Right ventricle myocardium inferior (tissue), 1 donor: ENCODE results near the gene LDLRAD4. TPM values are rescaled to one million over a fixed set of nuclear protein-coding genes. Genes with fewer than 3 reads are reported as not detected.

Source experiments
- ATAC-seq: fragments of 200-7000 bp; cut with Tn5 transposase; one replicate; pipeline ENCODE4 v1.9.1; 2020; ENCODE audit warnings: mild to moderate bottlenecking, moderate library complexity
- DNase-seq: peaks from one replicate; pipeline ENCODE4 v3.0.0; 2021; ENCODE audit errors: missing footprints
- intact Hi-C: fragments of 100-400 bp; cut with DNase I; formaldehyde crosslinking; loops from one replicate; pipeline ENCODE4 v1.11.0; 2022
- total RNA-seq: library from RNA; stranded (reverse); fragmentation: NEBNext Ultra II Directional; extraction: Animal tissue kit (Norgen Biotek cat#: 25700); gene quantifications from one replicate; pipeline ENCODE4 v1.2.1, GENCODE V29; 2021
- donor health status: DM: no; HTN: yes; CAD: no; lungs with severe emphysema.

The LDLRAD4 gene
- total RNA-seq, 1 donor from 2014 or later: 29.6 TPM

GRCh38 chr18:13618760-13619438, 400.3 kb downstream of the LDLRAD4 start:
- DNase-seq (no peak), ATAC-seq (no peak)
- intact Hi-C loops: loop anchor here (5.0 kb wide), 1 partner anchor 402 kb away; the partner anchor contains the start of gene LDLRAD4

GRCh38 chr18:13619505-13620205, 401.1 kb downstream of the LDLRAD4 start:
- ATAC-seq (no peak), DNase-seq (peak; percentile 54)
- intact Hi-C loops: loop anchor here (5.0 kb wide), 1 partner anchor 402 kb away; the partner anchor contains the start of gene LDLRAD4

- intact Hi-C loops: no loop called here
- peak; percentile 52 for DNase-seq
Measured at GRCh38 chr18:13620206-13620672, 401.7 kb downstream of the LDLRAD4 start.

GRCh38 chr18:13620818-13621445, 402.4 kb downstream of the LDLRAD4 start:
- DNase-seq: no peak
- intact Hi-C loops: no loop called here
- ATAC-seq: no peak

More at GRCh38 chr18:13620206-13620672, 401.7 kb downstream of the LDLRAD4 start:
- ATAC-seq: no peak

GRCh38 chr18:13621446-13621849, 402.9 kb downstream of the LDLRAD4 start:
- ATAC-seq: no peak
- peak; percentile 60 for DNase-seq
- intact Hi-C loops: no loop called here

- ATAC-seq (no peak), DNase-seq (peak; percentile 59)
- intact Hi-C loops: no loop called here
Measured at GRCh38 chr18:13621886-13622619, 403.5 kb downstream of the LDLRAD4 start.

- intact Hi-C loops: no loop called here
- DNase-seq: no peak
- no peak for ATAC-seq
Measured at GRCh38 chr18:13622751-13623150, 404.2 kb downstream of the LDLRAD4 start.

GRCh38 chr18:13623348-13623747, 404.8 kb downstream of the LDLRAD4 start:
- ATAC-seq: no peak
- intact Hi-C loops: no loop called here
- peak; percentile 63 for DNase-seq

GRCh38 chr18:13623871-13624270, 405.3 kb downstream of the LDLRAD4 start:
- intact Hi-C loops: no loop called here
- DNase-seq (no peak), ATAC-seq (no peak)

- ATAC-seq: no peak
- intact Hi-C loops: no loop called here
- no peak for DNase-seq
Measured at GRCh38 chr18:13624563-13625237, 406.1 kb downstream of the LDLRAD4 start.

GRCh38 chr18:13625355-13625754, 406.8 kb downstream of the LDLRAD4 start:
- intact Hi-C loops: no loop called here

GRCh38 chr18:13625843-13626543, 407.4 kb downstream of the LDLRAD4 start:
- ATAC-seq: no peak
- intact Hi-C loops: no loop called here
- peak; percentile 45 for DNase-seq

More at GRCh38 chr18:13625355-13625754, 406.8 kb downstream of the LDLRAD4 start:
- DNase-seq (no peak), ATAC-seq (no peak)

GRCh38 chr18:13626544-13626908, 408.0 kb downstream of the LDLRAD4 start:
- ATAC-seq (no peak), DNase-seq (no peak)
- intact Hi-C loops: no loop called here

- DNase-seq (no peak), ATAC-seq (no peak)
- intact Hi-C loops: no loop called here
Measured at GRCh38 chr18:13627639-13628038, 409.1 kb downstream of the LDLRAD4 start.

GRCh38 chr18:13628211-13628610, 409.7 kb downstream of the LDLRAD4 start:
- no peak for ATAC-seq
- intact Hi-C loops: no loop called here
- DNase-seq: no peak

- intact Hi-C loops: loop anchor here (2.0 to 10.0 kb wide), 3 partner anchors 71 to 515 kb away; no protein-coding TSS in a partner anchor
- ATAC-seq (peak; percentile 84), DNase-seq (peak; percentile 50)
Measured at GRCh38 chr18:13629841-13630715, 411.5 kb downstream of the LDLRAD4 start.
